Vagina (tissue), 2 donors: Measurements from ENCODE around the gene SMARCD1. TPM values are rescaled to one million over a fixed set of nuclear protein-coding genes. Genes with fewer than 3 reads are reported as not detected.
"Not testable (repeated sequence)": the region's sequence is repeated elsewhere in the genome, so short reads cannot be mapped to it uniquely, and the experiment has no call there.

Experiments used
- DNase-seq, 2 donors: peaks; one replicate each; pipeline ENCODE4 v3.0.0-alpha.2; 2017; ENCODE audit errors: extremely low spot score in 2 of 2
- H3K27ac ChIP-seq: fragments of 200-600 bp; sonication (generic); one replicate; pipeline ENCODE4 v1.5.1; 2019
- H3K27me3 ChIP-seq: fragments of 200-600 bp; sonication (generic); one replicate; pipeline ENCODE4 v1.5.1; 2019
- H3K36me3 ChIP-seq, 2 donors: fragments of 200-600 bp; sonication (generic); one replicate each; pipeline ENCODE4 v1.5.1; 2017 to 2019
- H3K4me1 ChIP-seq: fragments of 200-600 bp; sonication (generic); one replicate; pipeline ENCODE4 v1.5.1; 2019
- H3K4me3 ChIP-seq, 2 donors: fragments of 200-600 bp; sonication (generic); 1 replicate in 1 of 2; 2 replicates in 1 of 2; pipeline ENCODE4 v1.5.1; 2016 to 2019
- H3K9me3 ChIP-seq: fragments of 200-600 bp; sonication (generic); one replicate; pipeline ENCODE4 v1.5.1; 2019
- POLR2A ChIP-seq, 2 donors: fragments of 450-650 bp; IDR thresholded peaks; one replicate each; pipeline ENCODE4 v1.6.1; 2017; ENCODE audit warnings: antibody characterized with exemption in 2 of 2, mild to moderate bottlenecking in 2 of 2, moderate library complexity in 2 of 2
- POLR2AphosphoS5 ChIP-seq, 2 donors: sonication (generic); formaldehyde crosslinking; IDR thresholded peaks; one replicate each; pipeline ENCODE4 v1.9.0; 2017; ENCODE audit warnings: antibody characterized with exemption in 2 of 2, mild to moderate bottlenecking in 2 of 2, low read depth in 1 of 2; ENCODE audit not compliant: insufficient read depth in 1 of 2
- intact Hi-C: fragments of 100-400 bp; cut with DNase I; formaldehyde crosslinking; loops from one replicate; pipeline ENCODE4 v1.15.1; 2023
- total RNA-seq: library from RNA; depleted of rRNA; stranded (reverse); fragments of >200 nt; gene quantifications from one replicate; pipeline ENCODE4 v1.2.3, GENCODE V29; 2016
- TF ChIP-seq, protein P1 (sequence below), 3 experiments: fragments of 450-650 bp in 2 of 3; fragments of 200-600 bp in 1 of 3; sonication (generic) in 1 of 3; IDR thresholded peaks; one replicate each; pipeline ENCODE4 v1.5.1; 2017 to 2019; ENCODE audit warnings: antibody characterized with exemption in 3 of 3, mild to moderate bottlenecking in 2 of 3, moderate library complexity in 2 of 3

Gene SMARCD1
- total RNA-seq, 1 donor from 2014 or later = 42.2 TPM

DNA sequence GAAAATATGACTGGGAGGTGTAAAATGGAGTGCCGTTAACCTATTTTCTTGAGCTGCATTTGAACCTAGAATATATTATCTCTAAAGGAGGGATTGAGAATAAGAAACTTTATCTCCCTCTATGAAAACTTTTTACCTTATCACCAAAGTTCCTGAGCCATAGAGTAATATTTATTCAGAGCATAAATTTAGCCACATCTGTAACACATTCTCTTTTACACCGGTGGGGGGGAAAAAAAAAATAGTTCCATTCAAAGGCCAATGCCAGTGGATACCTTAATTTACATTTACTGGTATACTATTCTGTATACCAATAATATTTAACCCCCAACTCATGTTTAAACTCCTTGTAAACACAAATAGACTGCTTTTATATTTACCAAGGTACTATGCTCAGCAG is 60.3 kb downstream of the SMARCD1 start:
- Histone ChIP-seq H3K4me3 (no peak overlapping the region), H3K36me3 (peaks cover 0 to 10% of the 10 kb centered on the region in 2 donors), H3K9me3 (no peaks in the 10 kb centered on the region), H3K27ac (no peak overlapping the region), H3K4me1 (peaks cover 6% of the 10 kb centered on the region), H3K27me3 (no peaks in the 10 kb centered on the region)
- TF ChIP-seq, protein P1, sequence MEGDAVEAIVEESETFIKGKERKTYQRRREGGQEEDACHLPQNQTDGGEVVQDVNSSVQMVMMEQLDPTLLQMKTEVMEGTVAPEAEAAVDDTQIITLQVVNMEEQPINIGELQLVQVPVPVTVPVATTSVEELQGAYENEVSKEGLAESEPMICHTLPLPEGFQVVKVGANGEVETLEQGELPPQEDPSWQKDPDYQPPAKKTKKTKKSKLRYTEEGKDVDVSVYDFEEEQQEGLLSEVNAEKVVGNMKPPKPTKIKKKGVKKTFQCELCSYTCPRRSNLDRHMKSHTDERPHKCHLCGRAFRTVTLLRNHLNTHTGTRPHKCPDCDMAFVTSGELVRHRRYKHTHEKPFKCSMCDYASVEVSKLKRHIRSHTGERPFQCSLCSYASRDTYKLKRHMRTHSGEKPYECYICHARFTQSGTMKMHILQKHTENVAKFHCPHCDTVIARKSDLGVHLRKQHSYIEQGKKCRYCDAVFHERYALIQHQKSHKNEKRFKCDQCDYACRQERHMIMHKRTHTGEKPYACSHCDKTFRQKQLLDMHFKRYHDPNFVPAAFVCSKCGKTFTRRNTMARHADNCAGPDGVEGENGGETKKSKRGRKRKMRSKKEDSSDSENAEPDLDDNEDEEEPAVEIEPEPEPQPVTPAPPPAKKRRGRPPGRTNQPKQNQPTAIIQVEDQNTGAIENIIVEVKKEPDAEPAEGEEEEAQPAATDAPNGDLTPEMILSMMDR (IDR thresholded peaks at IDR 0.05) = no peak
- TF ChIP-seq POLR2A (IDR thresholded peaks at IDR 0.05) = no peak
- intact Hi-C loops = no loop called here
- DNase-seq = no peak

DNA sequence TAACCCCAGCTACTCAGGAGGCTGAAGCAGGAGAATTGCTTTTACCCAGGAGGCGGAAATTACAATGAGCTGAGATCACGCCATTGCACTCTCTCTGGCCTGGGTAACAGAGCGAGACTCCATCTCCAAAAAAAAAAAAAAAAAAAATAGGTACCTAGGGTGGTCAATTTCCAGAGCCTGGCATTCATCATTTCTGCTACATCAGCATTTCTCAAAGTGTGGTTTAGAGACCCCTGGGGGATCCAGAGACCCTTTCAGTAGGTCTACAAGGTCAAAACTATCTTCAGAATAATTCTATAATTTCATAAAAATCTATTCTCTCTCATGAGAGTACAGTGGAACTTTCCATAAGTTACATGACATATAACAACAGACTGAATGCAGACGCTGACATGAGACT is 62.1 kb downstream of the SMARCD1 start:
- H3K4me3 ChIP-seq = no peak overlapping the region

DNA sequence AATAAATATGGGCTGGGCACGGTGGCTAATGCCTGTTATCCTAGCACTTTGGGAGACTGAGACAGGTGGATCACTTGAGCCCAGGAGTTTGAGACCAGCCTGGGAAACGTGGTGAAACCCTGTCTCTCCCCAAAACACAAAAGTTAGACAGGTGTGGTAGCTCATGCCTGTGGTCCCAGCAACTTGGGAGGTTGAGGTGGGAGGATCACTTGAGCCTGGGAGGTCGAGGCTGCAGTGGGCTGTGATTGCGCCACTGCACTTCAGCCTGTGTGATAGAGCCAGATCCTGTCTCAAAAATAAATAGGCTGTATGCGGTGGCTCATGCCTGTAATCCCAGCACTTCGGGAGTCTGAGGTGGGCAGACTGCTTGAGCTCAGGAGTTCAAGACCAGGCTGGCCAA is 62.9 kb downstream of the SMARCD1 start:
- H3K36me3 ChIP-seq, DNase-seq, H3K27me3 ChIP-seq, H3K27ac ChIP-seq, H3K9me3 ChIP-seq, H3K4me3 ChIP-seq, intact Hi-C loops: not testable (repeated sequence)
- H3K4me1 ChIP-seq = peaks cover 22% of the 10 kb centered on the region

More for the DNA sequence above, 62.1 kb downstream of the SMARCD1 start:
- H3K27me3 ChIP-seq = no peaks in the 10 kb centered on the region
- H3K36me3 ChIP-seq = no peaks in the 10 kb centered on the region
- no peaks in the 10 kb centered on the region for H3K9me3 ChIP-seq
- no peak overlapping the region for H3K27ac ChIP-seq
- intact Hi-C loops = no loop called here
- H3K4me1 ChIP-seq = peaks cover 22% of the 10 kb centered on the region
- DNase-seq = no peak
- TF ChIP-seq, protein P1 (IDR thresholded peaks at IDR 0.05) = no peak
- TF ChIP-seq POLR2AphosphoS5 (IDR thresholded peaks at IDR 0.05; ENCODE audit: insufficient read depth in 1 of 2, low read depth in 1 of 2) = no peak
- no peak for TF ChIP-seq POLR2A (IDR thresholded peaks at IDR 0.05)

DNA sequence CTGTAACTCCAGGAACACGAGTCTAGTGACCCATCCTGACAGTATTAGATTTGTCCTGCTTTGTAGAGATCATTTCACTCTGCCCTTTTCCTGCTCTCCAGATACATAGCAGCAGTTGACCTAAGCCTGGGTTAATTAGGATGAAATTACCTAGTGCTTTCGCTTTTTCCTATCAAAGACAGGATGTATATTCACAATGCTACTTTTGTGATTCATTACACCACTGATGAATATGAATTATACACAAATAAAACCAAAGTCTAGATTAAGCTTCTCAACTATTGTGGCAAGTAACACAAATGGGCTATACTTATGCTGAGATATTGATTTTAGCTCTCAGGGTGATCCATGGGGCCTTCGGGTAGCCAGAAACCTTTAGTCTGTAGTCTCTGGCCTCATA is 64.2 kb downstream of the SMARCD1 start:
- no peaks in the 10 kb centered on the region for H3K36me3 ChIP-seq
- TF ChIP-seq, protein P1 (IDR thresholded peaks at IDR 0.05) = no peak
- TF ChIP-seq POLR2AphosphoS5 (IDR thresholded peaks at IDR 0.05; ENCODE audit: insufficient read depth in 1 of 2, low read depth in 1 of 2) (no peak), POLR2A (IDR thresholded peaks at IDR 0.05) (no peak)
- H3K27me3 ChIP-seq = no peaks in the 10 kb centered on the region
- H3K27ac ChIP-seq = no peak overlapping the region
- H3K4me3 ChIP-seq = no peak overlapping the region
- no peak for DNase-seq
- no peaks in the 10 kb centered on the region for H3K9me3 ChIP-seq
- H3K4me1 ChIP-seq = peaks cover 22% of the 10 kb centered on the region
- intact Hi-C loops = no loop called here

Other genes with a start within 250 kb of the SMARCD1 start
- 2.7 TPM for gene BCDIN3D, start 242.2 kb upstream of the SMARCD1 start, total RNA-seq
- gene FAIM2, start 181.4 kb upstream of the SMARCD1 start, total RNA-seq = 19.4 TPM
- not detected for gene AQP2, start 134.6 kb upstream of the SMARCD1 start, total RNA-seq
- gene AQP5, start 123.5 kb upstream of the SMARCD1 start, total RNA-seq = not detected
- gene AQP6, start 112.4 kb upstream of the SMARCD1 start, total RNA-seq = not detected
- 19.2 TPM for gene RACGAP1, start 59.8 kb upstream of the SMARCD1 start, total RNA-seq
- gene ASIC1, start 27.7 kb upstream of the SMARCD1 start, total RNA-seq = 2.9 TPM
- gene GPD1, start 18.7 kb downstream of the SMARCD1 start, total RNA-seq = 65.3 TPM
- 74.4 TPM for gene COX14, start 26.9 kb downstream of the SMARCD1 start, total RNA-seq
- gene CERS5, start 82.0 kb downstream of the SMARCD1 start, total RNA-seq = 45.2 TPM
- 99.2 TPM for gene LIMA1, start 198.2 kb downstream of the SMARCD1 start, total RNA-seq